MG63 (cell line): ENCODE measurements around the gene PTPRM. TPM values are rescaled to one million over a fixed set of nuclear protein-coding genes. Genes with fewer than 3 reads are reported as not detected.

Source experiments
- DNase-seq: peaks from one replicate; pipeline ENCODE4 v3.0.0-alpha.2; 2020
- H3K27me3 ChIP-seq: fragments of 250-450 bp; sonication (Bioruptor Pico); 2 replicates; pipeline ENCODE4 v1.5.1; 2020; ENCODE audit warnings: mild to moderate bottlenecking, moderate library complexity
- H3K36me3 ChIP-seq: fragments of 250-450 bp; sonication (Bioruptor Pico); 2 replicates; pipeline ENCODE4 v1.5.1; 2020; ENCODE audit warnings: mild to moderate bottlenecking, moderate library complexity
- H3K4me3 ChIP-seq: fragments of 250-450 bp; sonication (Bioruptor Pico); 2 replicates; pipeline ENCODE4 v1.5.1; 2020; ENCODE audit warnings: mild to moderate bottlenecking, moderate library complexity
- H3K9me3 ChIP-seq: fragments of 250-450 bp; sonication (Bioruptor Pico); 2 replicates; pipeline ENCODE4 v1.5.1; 2020; ENCODE audit warnings: mild to moderate bottlenecking, moderate library complexity
- total RNA-seq: library from RNA; depleted of rRNA; stranded (reverse); fragments of >200 nt; shearing (Covaris generic); gene quantifications from 2 replicates; pipeline ENCODE4 v1.2.3, GENCODE V29; 2014; ENCODE audit warnings: low replicate concordance

The PTPRM gene
- total RNA-seq, 1 experiment from 2014 or later, result 13.2 TPM

GRCh38 chr18:8169722-8170121 is 602.6 kb downstream of the PTPRM start:
- H3K9me3 ChIP-seq, result no peaks in the 10 kb centered on the region
- no peaks in the 10 kb centered on the region for H3K27me3 ChIP-seq
- no peaks in the 10 kb centered on the region for H3K36me3 ChIP-seq
- DNase-seq, result no peak
- no peak overlapping the region for H3K4me3 ChIP-seq

DNA sequence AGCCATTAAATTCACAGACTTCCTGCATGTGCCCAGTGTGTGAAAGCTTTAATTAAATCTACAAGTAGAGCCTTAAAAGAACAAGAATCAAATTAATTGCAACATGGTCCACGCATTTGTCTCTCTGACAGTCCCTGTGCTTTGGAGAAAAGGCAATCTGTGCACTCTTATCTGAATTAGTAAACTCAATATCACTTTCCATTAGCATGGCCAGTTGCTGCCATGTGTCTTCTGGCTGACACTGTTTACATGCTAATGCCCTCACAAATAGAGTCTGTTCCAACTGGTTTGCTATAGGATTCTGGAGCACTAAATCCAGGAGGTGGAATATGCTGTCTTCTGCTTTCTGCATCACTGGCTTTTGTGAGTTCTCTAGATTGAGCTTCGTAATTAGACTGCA is 607.7 kb downstream of the PTPRM start:
- H3K36me3 ChIP-seq, result no peaks in the 10 kb centered on the region
- no peak overlapping the region for H3K4me3 ChIP-seq
- no peaks in the 10 kb centered on the region for H3K27me3 ChIP-seq
- no peak for DNase-seq
- H3K9me3 ChIP-seq, result no peaks in the 10 kb centered on the region

DNA sequence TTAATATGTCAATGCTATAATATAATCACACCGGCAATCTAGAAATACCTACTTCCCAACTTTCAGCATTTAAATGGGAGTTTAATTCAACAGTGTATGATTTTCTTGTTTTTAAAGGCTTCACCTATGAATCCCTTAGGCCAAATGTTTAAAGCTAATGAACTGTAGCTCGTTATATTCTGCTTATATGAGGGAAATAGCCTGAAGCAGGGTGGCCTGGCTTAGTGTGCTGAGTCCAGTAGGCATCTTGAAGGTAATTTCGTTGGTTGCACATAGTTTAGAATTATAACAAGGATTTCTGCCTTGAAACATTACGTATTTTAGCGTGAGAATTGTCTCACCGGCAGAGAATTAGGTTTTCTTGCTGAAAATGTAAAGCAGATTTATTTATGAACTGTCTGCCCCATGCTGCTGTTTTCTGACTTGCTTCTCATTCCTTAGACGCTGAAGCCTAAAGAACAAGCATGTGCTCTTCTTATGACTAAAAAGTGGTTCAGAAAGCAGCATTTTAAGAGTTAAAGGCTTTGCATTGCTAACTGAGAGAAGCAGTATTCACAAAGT is 608.5 kb downstream of the PTPRM start:
- Histone ChIP-seq H3K27me3 (no peaks in the 10 kb centered on the region), H3K4me3 (no peak overlapping the region), H3K9me3 (no peaks in the 10 kb centered on the region), H3K36me3 (no peaks in the 10 kb centered on the region)
- DNase-seq, result no peak

- H3K27me3 ChIP-seq, result no peaks in the 10 kb centered on the region
- no peaks in the 10 kb centered on the region for H3K36me3 ChIP-seq
- H3K4me3 ChIP-seq, result no peak overlapping the region
- DNase-seq, result no peak
- no peaks in the 10 kb centered on the region for H3K9me3 ChIP-seq
Observed at GRCh38 chr18:8176109-8176508, 609.0 kb downstream of the PTPRM start.

- H3K4me3 ChIP-seq, result no peak overlapping the region
- DNase-seq, result no peak
- H3K36me3 ChIP-seq, result no peaks in the 10 kb centered on the region
- H3K9me3 ChIP-seq, result no peaks in the 10 kb centered on the region
- H3K27me3 ChIP-seq, result no peaks in the 10 kb centered on the region
Observed at GRCh38 chr18:8176554-8176953, 609.4 kb downstream of the PTPRM start.

- no peaks in the 10 kb centered on the region for H3K9me3 ChIP-seq
- no peaks in the 10 kb centered on the region for H3K27me3 ChIP-seq
- no peaks in the 10 kb centered on the region for H3K36me3 ChIP-seq
- no peak overlapping the region for H3K4me3 ChIP-seq
- DNase-seq, result no peak
Observed at GRCh38 chr18:8177330-8178016, 610.4 kb downstream of the PTPRM start.

GRCh38 chr18:8186413-8186812 is 619.3 kb downstream of the PTPRM start:
- Histone ChIP-seq H3K27me3 (no peaks in the 10 kb centered on the region), H3K36me3 (no peaks in the 10 kb centered on the region), H3K9me3 (no peaks in the 10 kb centered on the region), H3K4me3 (no peak overlapping the region)
- no peak for DNase-seq

- Histone ChIP-seq H3K36me3 (no peaks in the 10 kb centered on the region), H3K27me3 (no peaks in the 10 kb centered on the region), H3K9me3 (no peaks in the 10 kb centered on the region), H3K4me3 (no peak overlapping the region)
- no peak for DNase-seq
Observed at GRCh38 chr18:8188184-8188583, 621.1 kb downstream of the PTPRM start.

DNA sequence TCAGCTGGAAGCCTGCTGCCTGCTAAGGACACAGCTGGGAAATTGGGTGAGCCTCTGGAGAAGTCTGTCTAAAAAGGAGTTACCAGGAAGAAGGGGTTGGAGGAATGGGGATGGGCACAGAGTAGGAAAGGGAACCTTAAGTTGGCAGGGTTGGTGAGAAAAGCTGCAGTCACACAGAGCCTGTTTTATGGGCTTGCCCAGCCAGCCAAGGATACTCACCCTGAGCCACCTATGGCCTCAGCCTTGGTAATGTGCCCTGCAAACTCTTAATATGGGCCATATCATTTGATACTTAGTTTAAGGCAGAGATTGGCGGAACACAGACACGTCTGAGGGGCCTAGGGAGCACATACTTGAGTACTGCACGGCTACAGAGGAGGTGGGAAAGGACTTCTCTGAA is 623.9 kb downstream of the PTPRM start:
- H3K9me3 ChIP-seq, result no peaks in the 10 kb centered on the region
- no peak for DNase-seq

GRCh38 chr18:8194431-8194830 is 627.3 kb downstream of the PTPRM start:
- H3K36me3 ChIP-seq, result no peaks in the 10 kb centered on the region

More for the DNA sequence above, 623.9 kb downstream of the PTPRM start:
- H3K4me3 ChIP-seq, result no peak overlapping the region
- no peaks in the 10 kb centered on the region for H3K36me3 ChIP-seq
- H3K27me3 ChIP-seq, result no peaks in the 10 kb centered on the region

GRCh38 chr18:8196238-8196637 is 629.1 kb downstream of the PTPRM start:
- Histone ChIP-seq H3K9me3 (no peaks in the 10 kb centered on the region), H3K27me3 (no peaks in the 10 kb centered on the region), H3K36me3 (no peaks in the 10 kb centered on the region), H3K4me3 (no peak overlapping the region)
- no peak for DNase-seq

More at GRCh38 chr18:8194431-8194830, 627.3 kb downstream of the PTPRM start:
- Histone ChIP-seq H3K9me3 (no peaks in the 10 kb centered on the region), H3K4me3 (no peak overlapping the region), H3K27me3 (no peaks in the 10 kb centered on the region)
- no peak for DNase-seq

DNA sequence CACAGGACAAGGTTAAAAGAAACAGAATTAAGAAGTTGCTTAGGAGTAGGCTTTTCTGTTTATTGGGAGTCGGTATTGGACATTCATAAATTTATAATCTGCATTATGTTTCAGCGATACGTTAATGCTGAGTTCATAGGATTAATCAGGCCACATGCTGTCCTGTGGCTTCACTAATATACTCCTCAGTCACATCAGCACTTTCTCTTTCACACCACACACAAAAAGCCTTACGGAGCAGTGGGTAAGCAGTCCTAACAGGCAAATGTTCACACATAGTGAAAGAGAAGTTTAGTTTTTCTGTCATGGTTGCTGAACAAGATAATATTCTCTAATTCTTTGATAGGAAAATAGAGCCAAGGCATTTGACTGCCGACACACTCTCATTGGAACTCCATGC is 630.4 kb downstream of the PTPRM start:
- no peak for DNase-seq
- no peaks in the 10 kb centered on the region for H3K27me3 ChIP-seq
- H3K36me3 ChIP-seq, result no peaks in the 10 kb centered on the region
- H3K9me3 ChIP-seq, result no peaks in the 10 kb centered on the region
- no peak overlapping the region for H3K4me3 ChIP-seq

DNA sequence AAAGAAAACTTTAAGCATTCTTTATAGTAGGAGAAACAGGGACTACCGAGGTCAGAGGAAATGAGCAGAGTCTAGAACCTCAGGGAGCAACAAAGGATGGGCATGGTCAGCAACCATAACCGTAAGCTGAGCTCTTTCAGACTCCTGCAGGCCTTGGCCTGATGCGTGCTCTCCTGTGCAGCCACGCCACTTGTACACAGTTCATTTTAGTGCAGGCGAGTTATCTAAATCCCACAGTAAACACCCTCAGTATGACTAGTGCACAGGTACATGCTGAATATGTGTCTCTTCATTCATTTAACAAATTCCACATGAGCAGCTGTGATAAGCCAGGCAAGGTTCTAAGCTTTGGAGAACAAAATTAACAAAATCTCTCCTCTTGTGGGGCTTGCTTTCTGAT is 640.9 kb downstream of the PTPRM start:
- DNase-seq, result no peak
- Histone ChIP-seq H3K27me3 (no peaks in the 10 kb centered on the region), H3K4me3 (no peak overlapping the region)

DNA sequence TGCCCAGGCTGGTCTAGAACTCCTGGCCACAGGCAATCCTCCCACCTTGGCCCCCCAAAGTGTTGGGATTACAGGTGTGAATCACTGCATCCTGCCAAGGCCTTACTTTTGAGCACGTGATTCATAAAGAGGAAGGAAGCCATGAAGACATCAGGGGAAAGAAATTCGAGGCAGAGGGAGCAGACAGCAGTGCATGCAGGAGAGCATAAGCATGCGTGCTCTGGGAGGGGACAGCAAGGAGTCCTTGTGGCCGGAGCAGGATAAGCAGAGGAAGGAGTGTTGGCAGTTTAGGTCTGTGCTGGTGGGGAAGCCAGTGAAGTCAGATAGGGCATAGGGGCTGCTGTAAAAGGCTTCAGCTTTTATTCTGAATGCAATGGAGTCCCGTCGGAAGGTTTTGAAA is 641.6 kb downstream of the PTPRM start:
- Histone ChIP-seq H3K9me3 (no peaks in the 10 kb centered on the region), H3K27me3 (no peaks in the 10 kb centered on the region), H3K36me3 (no peaks in the 10 kb centered on the region), H3K4me3 (no peak overlapping the region)
- no peak for DNase-seq

More for the DNA sequence above, 640.9 kb downstream of the PTPRM start:
- H3K9me3 ChIP-seq, result no peaks in the 10 kb centered on the region
- no peaks in the 10 kb centered on the region for H3K36me3 ChIP-seq

DNA sequence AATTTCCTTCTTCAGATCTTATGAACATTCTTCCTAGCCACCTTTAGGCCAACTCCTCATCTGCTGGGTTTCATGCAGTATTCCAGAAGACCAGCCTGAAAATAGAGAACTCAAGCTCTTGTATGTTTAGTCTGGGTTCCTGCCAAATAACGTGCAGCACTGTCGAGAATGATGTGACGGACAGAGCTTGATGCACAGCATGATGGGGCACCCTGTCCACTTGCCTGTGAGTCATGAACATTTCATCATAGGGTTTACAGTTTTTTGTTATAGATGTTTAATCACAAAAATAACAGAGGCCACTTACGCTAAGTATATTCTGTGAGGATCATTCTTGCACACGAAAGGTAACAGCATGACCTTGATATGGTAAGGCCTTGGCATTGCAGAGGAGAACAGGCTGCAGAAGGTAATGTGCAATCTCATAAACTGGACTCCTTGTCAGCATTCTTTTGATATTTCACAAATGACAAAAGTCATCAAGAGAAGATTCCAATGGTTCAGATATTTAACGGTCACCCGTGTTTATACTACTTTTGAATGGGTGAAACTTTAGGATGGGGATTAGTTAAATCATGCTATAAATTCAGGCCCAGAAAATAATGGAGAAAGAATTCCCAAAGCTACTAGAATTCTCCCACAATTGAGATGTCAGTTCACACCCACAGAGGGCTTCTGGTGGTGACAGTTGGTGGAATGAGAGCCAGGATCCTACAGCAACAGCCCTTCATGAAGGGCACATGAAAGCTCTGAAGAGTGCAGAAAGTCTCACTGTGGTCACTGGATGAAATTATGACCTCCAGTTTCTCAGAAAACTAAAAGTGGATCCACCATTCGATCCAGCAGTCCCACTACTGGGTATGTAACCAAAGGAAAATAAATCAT is 646.0 kb downstream of the PTPRM start:
- H3K36me3 ChIP-seq, result no peaks in the 10 kb centered on the region
- no peak overlapping the region for H3K4me3 ChIP-seq
- no peaks in the 10 kb centered on the region for H3K9me3 ChIP-seq
- H3K27me3 ChIP-seq, result no peaks in the 10 kb centered on the region
- DNase-seq, result peak; percentile 70

GRCh38 chr18:8215741-8216140 is 648.6 kb downstream of the PTPRM start:
- H3K9me3 ChIP-seq, result no peaks in the 10 kb centered on the region
- no peak overlapping the region for H3K4me3 ChIP-seq
- no peaks in the 10 kb centered on the region for H3K27me3 ChIP-seq
- no peak for DNase-seq
- no peaks in the 10 kb centered on the region for H3K36me3 ChIP-seq

GRCh38 chr18:8217051-8217564 is 650.0 kb downstream of the PTPRM start:
- Histone ChIP-seq H3K4me3 (no peak overlapping the region), H3K36me3 (no peaks in the 10 kb centered on the region), H3K9me3 (no peaks in the 10 kb centered on the region), H3K27me3 (no peaks in the 10 kb centered on the region)
- no peak for DNase-seq
